A172 (cell line): Measurements from ENCODE around the gene LPXN. TPM values are rescaled to one million over a fixed set of nuclear protein-coding genes. Genes with fewer than 3 reads are reported as not detected.

Experiments
- total RNA-seq: library from RNA; depleted of rRNA; stranded (reverse); fragments of >200 nt; shearing (Covaris generic); gene quantifications from 2 replicates; pipeline ENCODE4 v1.2.3, GENCODE V29; 2014; rRNA removed

LPXN gene
- total RNA-seq, 1 experiment from 2014 or later = 1.8 TPM

Other genes with a start within 250 kb of the LPXN start
- not detected in 2 replicates for gene OR5B17, start 216.8 kb downstream of the LPXN start, total RNA-seq
- not detected in 2 replicates for gene OR5B3, start 169.0 kb downstream of the LPXN start, total RNA-seq
- gene OR5B2, start 147.7 kb downstream of the LPXN start, total RNA-seq = not detected in 2 replicates
- gene OR5B12, start 133.6 kb downstream of the LPXN start, total RNA-seq = not detected in 2 replicates
- gene OR5B21, start 67.8 kb downstream of the LPXN start, total RNA-seq = not detected in 2 replicates
- 49.2 and 60.5 TPM in 2 replicates for gene ZFP91, start 3.2 kb upstream of the LPXN start, total RNA-seq
- 0.07 and 0.41 TPM in 2 replicates for gene CNTF, start 46.8 kb upstream of the LPXN start, total RNA-seq
- not detected in 2 replicates for gene GLYAT, start 156.1 kb upstream of the LPXN start, total RNA-seq